ENCODE measurements around the gene ACSBG1. TPM values are rescaled to one million over a fixed set of nuclear protein-coding genes. Genes with fewer than 3 reads are reported as not detected.
A peak's percentile ranks its signal among the peaks of the same experiment; 100 is the strongest.

ACSBG1 gene, protein sequence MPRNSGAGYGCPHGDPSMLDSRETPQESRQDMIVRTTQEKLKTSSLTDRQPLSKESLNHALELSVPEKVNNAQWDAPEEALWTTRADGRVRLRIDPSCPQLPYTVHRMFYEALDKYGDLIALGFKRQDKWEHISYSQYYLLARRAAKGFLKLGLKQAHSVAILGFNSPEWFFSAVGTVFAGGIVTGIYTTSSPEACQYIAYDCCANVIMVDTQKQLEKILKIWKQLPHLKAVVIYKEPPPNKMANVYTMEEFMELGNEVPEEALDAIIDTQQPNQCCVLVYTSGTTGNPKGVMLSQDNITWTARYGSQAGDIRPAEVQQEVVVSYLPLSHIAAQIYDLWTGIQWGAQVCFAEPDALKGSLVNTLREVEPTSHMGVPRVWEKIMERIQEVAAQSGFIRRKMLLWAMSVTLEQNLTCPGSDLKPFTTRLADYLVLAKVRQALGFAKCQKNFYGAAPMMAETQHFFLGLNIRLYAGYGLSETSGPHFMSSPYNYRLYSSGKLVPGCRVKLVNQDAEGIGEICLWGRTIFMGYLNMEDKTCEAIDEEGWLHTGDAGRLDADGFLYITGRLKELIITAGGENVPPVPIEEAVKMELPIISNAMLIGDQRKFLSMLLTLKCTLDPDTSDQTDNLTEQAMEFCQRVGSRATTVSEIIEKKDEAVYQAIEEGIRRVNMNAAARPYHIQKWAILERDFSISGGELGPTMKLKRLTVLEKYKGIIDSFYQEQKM
- 1 to 10 TPM in 3 of 4 donors, under 1 TPM in 1; 0.67 to 6.4 (median 1.9) TPM for total RNA-seq

DNA sequence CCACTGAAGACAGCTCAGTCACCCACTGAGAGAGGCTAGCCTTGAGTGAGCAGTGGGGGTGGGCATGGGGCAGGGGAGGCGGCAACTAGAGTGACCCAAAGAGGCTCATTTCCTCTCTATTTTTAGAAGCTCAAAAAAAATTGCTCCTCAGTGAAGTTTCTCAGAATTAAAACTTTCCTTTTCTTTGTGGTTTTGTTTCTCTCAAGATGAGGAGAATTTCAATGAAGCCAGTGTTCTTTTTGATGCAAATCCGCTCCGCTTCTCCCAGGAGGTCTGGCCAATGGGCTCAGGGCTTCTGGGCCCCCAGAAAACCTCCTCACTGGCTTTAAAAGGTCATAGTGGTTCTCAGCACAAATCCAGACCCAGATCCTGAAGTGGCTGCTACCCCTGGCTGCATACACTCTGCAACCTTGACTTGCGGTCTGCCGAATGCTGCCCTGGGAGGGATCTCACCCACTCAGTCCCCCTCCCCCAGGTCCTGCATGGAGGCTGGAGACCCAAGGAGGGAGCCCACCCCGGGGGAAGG lies at the start of gene ACSBG1:
TSS of gene ACSBG1 (minus strand) at position 51 of the 526 bp plus-strand sequence. CDS start 64 bp downstream, outside the sequence.
- H3K36me3 ChIP-seq = no peaks in the 10 kb centered on the region
- ATAC-seq = no peak
- 57 to 80% methylated on average over 4 to 6 of the region's 6 CpGs for WGBS, 2 donors (ENCODE audit: low coverage in 1 of 2)
- H3K4me3 ChIP-seq = no peak within 1 kb of the TSS
- H3K4me1 ChIP-seq = no peaks in the 10 kb centered on the region
- peak within 1 kb of the TSS in 1 of 4 donors; percentile 5 for H3K27ac ChIP-seq
- TF ChIP-seq POLR2A (IDR thresholded peaks at IDR 0.05) (no peak), EP300 (IDR thresholded peaks at IDR 0.05) (no peak), CTCF (IDR thresholded peaks at IDR 0.05) (no peak), POLR2AphosphoS5 (IDR thresholded peaks at IDR 0.05) (no peak)
- H3K27me3 ChIP-seq = peaks cover 4% of the 10 kb centered on the region
- no peaks in the 10 kb centered on the region for H3K9me3 ChIP-seq

DNA sequence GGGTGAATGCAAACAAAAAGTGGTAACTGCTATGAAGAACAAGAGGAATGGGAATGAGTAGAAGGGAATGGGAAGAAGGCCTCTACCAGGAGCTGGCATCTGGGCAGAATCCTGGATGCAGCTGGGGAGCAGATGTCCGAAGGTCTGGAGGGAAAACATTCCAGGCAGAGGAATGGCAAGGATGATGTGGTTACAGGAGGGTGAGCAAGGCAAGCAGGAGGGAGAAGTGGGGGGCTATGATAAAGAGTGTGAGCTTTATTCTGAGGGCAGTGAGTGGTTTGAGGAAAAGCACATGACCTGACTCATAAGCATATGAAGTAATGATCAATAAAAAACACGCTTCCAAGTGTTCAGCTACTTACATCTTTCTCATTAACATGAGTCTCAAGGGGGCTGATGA lies 48.0 kb upstream of the ACSBG1 start:
- H3K4me1 ChIP-seq = no peaks in the 10 kb centered on the region
- no peak overlapping the region for H3K27ac ChIP-seq
- H3K36me3 ChIP-seq = peaks cover 0 to 98% of the 10 kb centered on the region in 2 donors
- H3K4me3 ChIP-seq = no peak overlapping the region
- WGBS, 2 donors (ENCODE audit: low coverage in 1 of 2) = 85 to 94% methylated on average over 2 of the region's 2 CpGs
- H3K9me3 ChIP-seq = no peaks in the 10 kb centered on the region
- TF ChIP-seq EP300 (IDR thresholded peaks at IDR 0.05) (no peak), CTCF (IDR thresholded peaks at IDR 0.05) (no peak), POLR2A (IDR thresholded peaks at IDR 0.05) (no peak)
- no peaks in the 10 kb centered on the region for H3K27me3 ChIP-seq
- ATAC-seq = no peak

DNA sequence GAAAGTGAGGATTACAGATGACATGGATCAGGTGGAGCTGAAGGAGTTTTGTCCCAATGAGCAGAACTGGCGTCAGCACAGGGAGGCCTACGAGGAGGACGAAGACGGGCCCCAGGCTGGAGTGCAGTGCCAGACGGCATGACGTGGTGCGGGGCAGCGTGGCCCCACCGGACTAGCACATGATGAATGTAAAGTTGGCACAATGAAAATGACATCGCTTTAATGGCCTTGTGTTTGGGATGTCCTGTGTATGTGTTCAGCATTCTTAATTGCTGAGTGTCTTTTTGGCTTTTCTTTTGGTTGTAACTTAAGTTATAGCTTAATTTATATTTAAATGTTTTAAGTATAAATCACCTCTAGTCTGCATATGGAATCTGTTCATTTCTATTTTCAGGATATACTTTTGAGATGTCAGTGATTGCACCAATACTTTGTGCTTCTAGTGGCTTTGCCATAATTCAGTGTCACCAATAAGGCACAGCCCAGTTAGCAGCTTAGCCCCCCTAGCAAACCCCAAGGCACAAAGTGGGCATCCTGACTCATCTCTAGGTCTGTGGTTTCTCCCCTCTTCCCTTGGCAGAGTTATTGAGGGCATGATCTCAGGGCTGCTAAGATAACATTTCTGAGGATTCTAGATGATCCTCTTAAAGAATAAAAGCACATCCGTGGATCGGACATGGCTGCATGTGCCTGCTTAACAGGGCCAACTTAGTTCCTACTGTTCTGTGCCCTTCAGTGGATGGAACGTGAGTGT lies 46.1 kb upstream of the ACSBG1 start:
- TF ChIP-seq CTCF (IDR thresholded peaks at IDR 0.05) (no peak), POLR2A (IDR thresholded peaks at IDR 0.05) (no peak), EP300 (IDR thresholded peaks at IDR 0.05) (no peak), POLR2AphosphoS5 (IDR thresholded peaks at IDR 0.05) (no peak)
- Histone ChIP-seq H3K9me3 (no peaks in the 10 kb centered on the region), H3K4me3 (no peak overlapping the region), H3K36me3 (peaks cover 0 to 96% of the 10 kb centered on the region in 2 donors), H3K27me3 (no peaks in the 10 kb centered on the region), H3K27ac (no peak overlapping the region), H3K4me1 (no peaks in the 10 kb centered on the region)
- ATAC-seq = no peak
- 75 to 84% methylated on average over 5 to 8 of the region's 13 CpGs for WGBS, 2 donors (ENCODE audit: low coverage in 1 of 2)

GRCh38 chr15:78276064-78276943 lies 41.9 kb upstream of the ACSBG1 start:
- no peak for TF ChIP-seq EP300 (IDR thresholded peaks at IDR 0.05)
- no peak for TF ChIP-seq POLR2AphosphoS5 (IDR thresholded peaks at IDR 0.05)
- TF ChIP-seq POLR2A (IDR thresholded peaks at IDR 0.05) = no peak
- no peak for TF ChIP-seq CTCF (IDR thresholded peaks at IDR 0.05)
- WGBS, 2 donors (ENCODE audit: low coverage in 1 of 2) = 50 to 70% methylated on average over 1 to 3 of the region's 6 CpGs
- no peak overlapping the region for H3K4me3 ChIP-seq
- no peaks in the 10 kb centered on the region for H3K27me3 ChIP-seq
- H3K36me3 ChIP-seq = peaks cover 0 to 83% of the 10 kb centered on the region in 2 donors
- no peak for ATAC-seq
- no peak overlapping the region for H3K27ac ChIP-seq
- H3K9me3 ChIP-seq = no peaks in the 10 kb centered on the region
- H3K4me1 ChIP-seq = no peaks in the 10 kb centered on the region

All from gastroesophageal sphincter (tissue), 4 donors.